GM12891 (cell line): ENCODE data around the gene PIP.

Experiments used
- POLR2A ChIP-seq: IDR thresholded peaks from 2 replicates; pipeline ENCODE4 v1.6.1; 2011; ENCODE audit warnings: low read depth, low read length, control low read depth
- POLR2AphosphoS5 ChIP-seq: IDR thresholded peaks from 2 replicates; pipeline ENCODE4 v1.6.1; 2011; ENCODE audit warnings: low read depth, low read length, control low read depth
- SPI1 ChIP-seq: IDR thresholded peaks from 2 replicates; pipeline ENCODE4 v1.6.1; 2011; ENCODE audit warnings: low read depth, low read length, control low read depth
- TAF1 ChIP-seq: IDR thresholded peaks from 2 replicates; pipeline ENCODE4 v1.6.1; 2011; ENCODE audit warnings: low read depth, low read length, control low read depth

- no peak for TF ChIP-seq TAF1
- no peak for TF ChIP-seq POLR2A
- no peak for TF ChIP-seq SPI1
- TF ChIP-seq POLR2AphosphoS5: no peak
These were observed 53.7 kb downstream of the PIP start for GRCh38 chr7:143185551-143185950.
